Effector memory CD8-positive, alpha-beta T cell (primary cell): Measurements from ENCODE around the gene CCDC87.
"Not testable (repeated sequence)": the region's sequence is repeated elsewhere in the genome, so short reads cannot be mapped to it uniquely, and the experiment has no call there.

ENCODE experiments used
- ATAC-seq: fragments of 150-1000 bp; cut with Tn5 transposase; replicated peaks from 2 replicates; pipeline ENCODE4 v1.10.0; 2021; ENCODE audit warnings: mild to moderate bottlenecking, moderate library complexity
- DNase-seq, 3 experiments: peaks; one replicate each; pipeline ENCODE4 v3.0.0; 2021
- H3K27ac Mint-ChIP-seq, 2 donors: one replicate each; pipeline ENCODE4 v1.8.0; 2022; ENCODE audit warnings: mild to moderate bottlenecking in 2 of 2, mixed read lengths in 2 of 2, moderate library complexity in 2 of 2
- H3K27me3 Mint-ChIP-seq, 2 donors: one replicate each; pipeline ENCODE4 v1.8.0; 2022; ENCODE audit warnings: mixed read lengths in 2 of 2
- H3K36me3 Mint-ChIP-seq: one replicate; pipeline ENCODE4 v1.8.0; 2022; ENCODE audit warnings: mild to moderate bottlenecking, moderate library complexity, mixed read lengths; ENCODE audit not compliant: insufficient read depth
- H3K4me1 Mint-ChIP-seq, 2 donors: one replicate each; pipeline ENCODE4 v1.8.0; 2022; ENCODE audit warnings: low read depth in 2 of 2, mixed read lengths in 2 of 2
- H3K4me3 Mint-ChIP-seq, 2 donors: one replicate each; pipeline ENCODE4 v1.8.0; 2022; ENCODE audit warnings: mild to moderate bottlenecking in 2 of 2, mixed read lengths in 2 of 2, moderate library complexity in 2 of 2
- H3K9me3 Mint-ChIP-seq, 2 donors: one replicate each; pipeline ENCODE4 v1.8.0; 2022; ENCODE audit warnings: mixed read lengths in 2 of 2
- total RNA-seq, 9 experiments: gene quantifications; one replicate each; lab custom pipeline; 2026; lab: John Stamatoyannopoulos, UW

Gene CCDC87
- total RNA-seq = 0.18 to 4.7 (median 0.58) reads per million in 9 experiments

- Mint-ChIP-seq H3K36me3 (peaks cover 19% of the 10 kb centered on the region), H3K9me3 (no peaks in the 10 kb centered on the region), H3K27ac (peak within 1 kb of the TSS; percentile 97 to 98), H3K4me1 (peaks cover 16 to 35% of the 10 kb centered on the region in 2 donors), H3K27me3 (no peaks in the 10 kb centered on the region), H3K4me3 (peak within 1 kb of the TSS; percentile 93 to 96)
- DNase-seq (peak; percentile 94 to 97 (median 96)), ATAC-seq (peak; percentile 93)
Measured at GRCh38 chr11:66592457-66593302, at the start of gene CCDC87, which contains the start of gene CCS. Gene CCDC87 (minus strand): TSS chr11:66593063. CDS start chr11:66593015, 48 bp downstream. Gene CCS (plus strand): TSS chr11:66593185. CDS start chr11:66593262, 77 bp downstream.

DNA sequence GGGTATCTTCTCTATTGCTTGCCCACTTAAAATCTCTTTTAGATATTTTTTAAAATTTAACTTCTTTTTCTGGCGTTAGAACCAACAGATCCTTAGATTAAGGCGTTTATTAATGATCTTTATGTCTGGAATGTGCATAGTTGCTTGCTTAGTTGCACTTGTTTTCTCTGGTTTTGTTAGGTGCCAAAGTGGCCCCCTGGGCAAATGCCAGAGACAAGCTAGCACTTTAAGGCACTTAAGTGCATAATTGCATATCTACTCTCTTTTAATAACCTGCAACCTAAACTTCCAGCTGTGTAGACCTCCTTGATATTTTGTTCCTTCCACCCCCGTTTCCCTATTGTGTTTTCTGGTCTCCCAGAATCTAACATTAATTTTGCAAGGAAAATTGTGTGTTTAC, 49.0 kb upstream of the CCDC87 start:
- Mint-ChIP-seq H3K9me3 (no peaks in the 10 kb centered on the region), H3K27ac (peak overlapping the region in 1 of 2 donors; percentile 9), H3K27me3 (no peaks in the 10 kb centered on the region), H3K4me3 (peak overlapping the region; percentile 97 to 98), H3K4me1 (peaks cover 75 to 82% of the 10 kb centered on the region in 2 donors), H3K36me3 (peaks cover 100% of the 10 kb centered on the region)
- ATAC-seq (no peak), DNase-seq (no peak)

DNA sequence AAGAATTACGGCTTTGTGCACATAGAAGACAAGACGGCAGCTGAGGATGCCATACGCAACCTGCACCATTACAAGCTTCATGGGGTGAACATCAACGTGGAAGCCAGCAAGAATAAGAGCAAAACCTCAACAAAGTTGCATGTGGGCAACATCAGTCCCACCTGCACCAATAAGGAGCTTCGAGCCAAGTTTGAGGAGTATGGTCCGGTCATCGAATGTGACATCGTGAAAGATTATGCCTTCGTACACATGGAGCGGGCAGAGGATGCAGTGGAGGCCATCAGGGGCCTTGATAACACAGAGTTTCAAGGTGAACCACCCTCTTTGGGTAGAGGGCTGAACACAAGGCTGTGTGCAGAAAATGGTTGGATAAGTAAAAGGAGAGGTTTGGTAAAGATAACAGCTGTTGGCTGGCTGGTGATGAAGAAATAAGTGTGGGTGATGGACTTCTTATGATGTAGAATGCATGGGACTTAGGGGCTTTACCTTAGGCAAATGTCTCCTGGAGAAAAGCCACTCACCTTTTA, 47.0 kb upstream of the CCDC87 start:
- H3K27ac Mint-ChIP-seq = peak overlapping the region; percentile 95 to 99
- not testable (repeated sequence) for DNase-seq, H3K9me3 Mint-ChIP-seq, H3K27me3 Mint-ChIP-seq, ATAC-seq
- peaks cover 59 to 63% of the 10 kb centered on the region in 2 donors for H3K4me1 Mint-ChIP-seq
- H3K36me3 Mint-ChIP-seq = peaks cover 95% of the 10 kb centered on the region
- peak overlapping the region; percentile 97 to 98 for H3K4me3 Mint-ChIP-seq

GRCh38 chr11:66639066-66639813, 46.4 kb upstream of the CCDC87 start:
- Mint-ChIP-seq H3K36me3 (peaks cover 95% of the 10 kb centered on the region), H3K27me3 (no peaks in the 10 kb centered on the region), H3K9me3 (no peaks in the 10 kb centered on the region), H3K4me1 (peaks cover 56 to 60% of the 10 kb centered on the region in 2 donors), H3K4me3 (peak overlapping the region; percentile 97 to 98), H3K27ac (peak overlapping the region; percentile 95 to 99)
- ATAC-seq (peak; percentile 4), DNase-seq (peak; percentile 24 to 45 (median 33))

DNA sequence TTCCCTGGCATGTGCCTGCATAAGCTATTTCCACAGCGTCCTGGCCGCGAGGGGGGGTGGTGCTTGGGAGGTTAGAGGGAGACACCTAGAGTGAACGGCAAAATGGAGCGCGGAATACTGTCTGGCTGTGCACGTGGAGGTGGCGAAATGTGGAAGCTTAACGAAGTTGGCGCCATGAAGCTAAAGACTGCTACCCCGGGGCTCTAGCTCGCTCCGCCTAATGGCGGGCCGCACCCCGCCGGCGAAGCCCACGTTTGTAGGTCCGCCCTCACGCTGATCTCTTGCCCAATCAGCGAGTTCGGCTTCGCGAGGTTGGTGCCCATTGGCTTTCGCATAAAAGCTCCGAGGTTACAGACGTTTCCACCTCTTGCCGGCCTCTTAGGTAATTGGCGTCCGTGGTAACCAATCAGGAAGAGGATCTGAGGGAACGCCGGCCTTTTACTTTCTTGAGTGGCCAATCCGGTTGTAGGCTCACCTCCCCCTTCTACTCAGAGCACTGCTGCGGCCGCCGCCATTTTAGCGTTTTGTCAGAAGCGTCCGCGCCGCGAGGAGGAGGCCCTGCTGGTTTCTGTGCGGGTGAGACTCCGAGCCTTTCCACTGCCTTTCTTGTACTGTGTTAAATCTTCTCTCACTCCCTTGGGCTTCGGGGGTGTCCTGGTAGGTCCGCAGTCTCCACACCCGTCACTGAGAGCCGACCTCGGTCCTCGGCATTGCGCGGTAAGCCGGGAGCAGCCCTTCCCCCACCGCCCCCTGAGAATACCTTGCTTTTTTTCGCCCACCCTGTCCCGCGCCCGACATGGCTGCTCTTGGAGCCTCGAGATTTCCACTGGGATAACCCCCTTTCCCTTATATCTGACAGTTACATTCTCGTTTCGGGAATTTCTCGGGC, 45.6 kb upstream of the CCDC87 start, which contains the start of gene RBM4:
TSS of gene RBM4 (plus strand) at position 527 of the 889 bp plus-strand sequence. CDS start 1,009 bp downstream, outside the sequence.
- Mint-ChIP-seq H3K4me3 (peak within 1 kb of the TSS; percentile 97 to 98), H3K36me3 (peaks cover 95% of the 10 kb centered on the region)

GRCh38 chr11:66637557-66638176, 44.8 kb upstream of the CCDC87 start:
- H3K4me1 Mint-ChIP-seq = peaks cover 41 to 47% of the 10 kb centered on the region in 2 donors
- no peak for ATAC-seq
- no peaks in the 10 kb centered on the region for H3K9me3 Mint-ChIP-seq
- H3K36me3 Mint-ChIP-seq = peaks cover 95% of the 10 kb centered on the region
- H3K27ac Mint-ChIP-seq = peak overlapping the region; percentile 95 to 99
- no peak for DNase-seq
- H3K4me3 Mint-ChIP-seq = peak overlapping the region; percentile 97 to 98
- no peaks in the 10 kb centered on the region for H3K27me3 Mint-ChIP-seq

More for the DNA sequence above, 45.6 kb upstream of the CCDC87 start, which contains the start of gene RBM4:
- ATAC-seq (peak; percentile 90), DNase-seq (peak; percentile 95 to 96 (median 95))
- Mint-ChIP-seq H3K27ac (peak within 1 kb of the TSS; percentile 95 to 99), H3K4me1 (peaks cover 48 to 54% of the 10 kb centered on the region in 2 donors), H3K27me3 (no peaks in the 10 kb centered on the region), H3K9me3 (no peaks in the 10 kb centered on the region)

DNA sequence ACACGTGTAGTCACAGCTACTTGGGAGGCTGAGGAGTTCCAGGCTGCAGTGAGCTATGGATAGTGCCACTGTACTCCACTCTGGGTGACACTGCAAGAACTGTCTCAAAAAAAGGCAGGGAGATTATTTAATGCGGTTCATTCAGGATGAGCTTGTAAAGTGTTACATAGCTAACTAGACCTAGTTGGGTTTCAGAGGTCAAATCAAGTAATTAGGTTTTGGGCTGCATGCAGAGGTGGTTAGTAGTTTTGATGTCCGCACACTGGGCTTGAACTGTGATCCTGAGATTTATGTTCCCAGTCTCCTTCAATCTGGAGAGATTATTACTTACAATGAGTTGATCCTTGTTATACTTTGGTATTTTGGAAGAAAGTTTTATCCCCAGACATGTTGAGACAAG, 43.5 kb upstream of the CCDC87 start:
- DNase-seq (no peak), ATAC-seq (no peak)
- peaks cover 92% of the 10 kb centered on the region for H3K36me3 Mint-ChIP-seq
- H3K4me1 Mint-ChIP-seq = peaks cover 35 to 45% of the 10 kb centered on the region in 2 donors
- peak overlapping the region; percentile 38 to 95 for H3K27ac Mint-ChIP-seq
- H3K9me3 Mint-ChIP-seq = no peaks in the 10 kb centered on the region
- no peaks in the 10 kb centered on the region for H3K27me3 Mint-ChIP-seq
- no peak overlapping the region for H3K4me3 Mint-ChIP-seq

DNA sequence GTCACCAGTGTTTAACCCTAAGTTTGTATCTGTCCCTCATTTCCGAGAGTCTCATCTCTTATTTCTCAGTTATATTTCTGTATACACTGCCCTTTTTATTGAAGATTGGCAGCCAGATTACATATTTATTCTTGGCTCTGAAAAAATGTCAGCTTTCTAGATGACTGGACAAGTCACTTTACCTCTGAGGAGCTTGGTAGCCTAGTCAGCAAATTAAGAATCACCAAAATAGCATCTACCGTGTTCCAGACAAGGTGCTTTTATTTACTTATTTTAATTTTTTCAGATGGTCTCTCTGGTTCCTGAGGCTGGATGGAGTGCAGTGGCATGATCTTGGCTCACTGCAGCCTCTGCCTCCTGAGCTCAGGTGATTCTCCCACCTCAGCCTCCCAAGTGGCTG, 40.1 kb upstream of the CCDC87 start:
- ATAC-seq (no peak), DNase-seq (no peak)
- Mint-ChIP-seq H3K9me3 (no peaks in the 10 kb centered on the region), H3K27me3 (no peaks in the 10 kb centered on the region), H3K4me1 (peaks cover 31 to 42% of the 10 kb centered on the region in 2 donors), H3K27ac (peak overlapping the region in 1 of 2 donors; percentile 32), H3K4me3 (peak overlapping the region in 1 of 2 donors; percentile 14), H3K36me3 (peaks cover 92% of the 10 kb centered on the region)

DNA sequence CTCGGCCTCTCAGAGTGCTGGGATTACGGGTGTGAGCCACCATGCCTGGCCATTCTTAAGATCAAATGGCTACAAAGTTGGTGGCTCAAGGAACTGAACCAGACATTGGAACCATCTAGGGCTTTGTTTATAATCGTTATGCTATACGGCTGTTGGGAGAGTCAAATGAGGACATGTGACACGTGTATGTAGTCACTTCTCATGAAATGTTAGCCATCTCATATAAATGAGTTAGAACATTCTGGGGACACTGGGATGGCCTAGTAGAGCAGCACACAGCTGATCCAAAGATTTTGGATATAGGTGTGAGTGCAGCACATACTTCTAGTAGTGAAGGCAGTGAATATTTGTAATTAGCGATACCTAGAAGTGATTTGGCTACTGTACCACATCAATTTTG, 39.0 kb upstream of the CCDC87 start:
- Mint-ChIP-seq H3K4me1 (peaks cover 32 to 44% of the 10 kb centered on the region in 2 donors), H3K27ac (peak overlapping the region; percentile 46 to 80), H3K9me3 (no peaks in the 10 kb centered on the region), H3K27me3 (no peaks in the 10 kb centered on the region), H3K36me3 (peaks cover 92% of the 10 kb centered on the region), H3K4me3 (peak overlapping the region in 1 of 2 donors; percentile 17)
- ATAC-seq (no peak), DNase-seq (no peak)

- ATAC-seq (no peak), DNase-seq (no peak)
- no peaks in the 10 kb centered on the region for H3K27me3 Mint-ChIP-seq
- H3K27ac Mint-ChIP-seq = peak overlapping the region; percentile 54 to 83
- H3K9me3 Mint-ChIP-seq = no peaks in the 10 kb centered on the region
- peaks cover 38 to 40% of the 10 kb centered on the region in 2 donors for H3K4me1 Mint-ChIP-seq
- H3K4me3 Mint-ChIP-seq = no peak overlapping the region
- peaks cover 97% of the 10 kb centered on the region for H3K36me3 Mint-ChIP-seq
Measured at GRCh38 chr11:66629356-66629755, 36.5 kb upstream of the CCDC87 start.

DNA sequence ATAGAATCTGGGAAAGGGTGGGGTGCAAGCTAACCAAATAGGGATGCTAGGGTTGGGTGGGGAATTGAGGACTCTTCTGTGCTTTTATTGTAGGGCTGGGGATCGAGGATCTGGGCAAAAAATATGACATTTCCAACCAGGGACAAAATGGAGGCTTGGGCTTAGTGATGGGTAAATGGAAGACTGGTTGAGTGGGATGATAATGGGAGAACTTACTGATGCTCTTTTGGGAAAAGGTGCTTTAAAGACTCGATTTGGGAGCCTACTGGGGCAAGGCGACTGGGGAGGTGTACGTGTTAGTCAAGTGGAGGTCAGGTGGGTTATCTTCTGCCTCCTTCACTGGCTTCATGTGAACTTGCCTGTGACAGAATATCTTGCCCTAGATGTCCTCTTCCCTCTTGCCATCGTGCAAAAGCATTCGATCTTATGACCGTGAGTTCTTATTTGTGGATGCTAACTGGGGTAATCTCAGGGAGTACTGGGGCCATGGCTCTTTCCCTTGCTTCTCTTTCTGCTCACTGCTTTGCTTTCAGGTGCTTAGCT, 35.3 kb upstream of the CCDC87 start:
- Mint-ChIP-seq H3K27me3 (no peaks in the 10 kb centered on the region), H3K9me3 (no peaks in the 10 kb centered on the region), H3K36me3 (peaks cover 97% of the 10 kb centered on the region), H3K4me1 (peaks cover 47 to 50% of the 10 kb centered on the region in 2 donors), H3K27ac (peak overlapping the region; percentile 54 to 83), H3K4me3 (peak overlapping the region in 1 of 2 donors; percentile 13)
- DNase-seq = no peak
- ATAC-seq = no peak

DNA sequence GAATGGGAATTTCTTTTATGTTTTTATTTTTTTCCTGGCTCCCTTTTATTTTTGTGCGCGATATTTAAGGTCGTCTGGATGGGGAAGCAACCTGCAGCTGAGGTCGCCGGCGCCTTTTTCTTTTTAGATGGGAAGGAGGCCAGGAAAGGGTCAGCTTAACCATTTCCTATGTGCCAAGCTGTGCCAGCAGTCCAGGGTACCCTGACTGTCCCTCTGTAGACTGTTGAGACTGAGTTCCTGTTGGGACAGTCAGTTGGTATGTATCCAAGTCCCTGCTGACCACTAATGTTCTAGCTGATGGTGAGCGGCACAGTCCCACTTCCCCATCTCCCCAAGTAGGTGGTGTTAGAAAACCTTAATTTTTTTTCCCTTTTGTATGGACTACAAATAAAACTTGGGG, 34.1 kb upstream of the CCDC87 start:
- Mint-ChIP-seq H3K36me3 (peaks cover 96% of the 10 kb centered on the region), H3K27ac (peak overlapping the region; percentile 31 to 83), H3K9me3 (no peaks in the 10 kb centered on the region), H3K4me1 (peaks cover 57 to 58% of the 10 kb centered on the region in 2 donors), H3K4me3 (no peak overlapping the region), H3K27me3 (no peaks in the 10 kb centered on the region)
- no peak for ATAC-seq
- DNase-seq = no peak
